ENCODE data around the gene DOCK7. TPM values are rescaled to one million over a fixed set of nuclear protein-coding genes. Genes with fewer than 3 reads are reported as not detected.
"Not testable (repeated sequence)": the region's sequence is repeated elsewhere in the genome, so short reads cannot be mapped to it uniquely, and the experiment has no call there.

The DOCK7 gene
- total RNA-seq, 4 donors from 2014 or later = 34.1 to 47.7 (median 42.1) TPM

GRCh38 chr1:62612770-62613169, 75.4 kb downstream of the DOCK7 start:
- 95 to 97% methylated on average over 2 of the region's 2 CpGs for WGBS, 2 donors

GRCh38 chr1:62610588-62610987, 77.6 kb downstream of the DOCK7 start:
- intact Hi-C loops (cut with DNase I); H3K9me3 ChIP-seq; H3K4me1 ChIP-seq; H3K4me3 ChIP-seq (replicated peaks in 1 of 3); DNase-seq; H3K36me3 ChIP-seq; H3K27ac ChIP-seq; H3K27me3 ChIP-seq: not testable (repeated sequence)
- 97 to 100% methylated on average over 1 of the region's 1 CpG for WGBS, 2 donors

More at GRCh38 chr1:62612770-62613169, 75.4 kb downstream of the DOCK7 start:
- TF ChIP-seq CTCF (IDR thresholded peaks at IDR 0.05) = no peak
- no peak for TF ChIP-seq POLR2A (IDR thresholded peaks at IDR 0.05)
- no peak overlapping the region for H3K4me3 ChIP-seq (replicated peaks in 1 of 3)
- DNase-seq = no peak
- intact Hi-C loops (cut with DNase I) = no loop called here
- H3K4me1 ChIP-seq = no peaks in the 10 kb centered on the region
- H3K27me3 ChIP-seq = no peaks in the 10 kb centered on the region
- H3K36me3 ChIP-seq = no peaks in the 10 kb centered on the region
- no peaks in the 10 kb centered on the region for H3K9me3 ChIP-seq
- no peak overlapping the region for H3K27ac ChIP-seq

- intact Hi-C loops (cut with DNase I) = no loop called here
- TF ChIP-seq POLR2A (IDR thresholded peaks at IDR 0.05) (no peak), CTCF (IDR thresholded peaks at IDR 0.05) (no peak)
- H3K27me3 ChIP-seq = no peaks in the 10 kb centered on the region
- no peaks in the 10 kb centered on the region for H3K4me1 ChIP-seq
- H3K9me3 ChIP-seq = no peaks in the 10 kb centered on the region
- H3K4me3 ChIP-seq (replicated peaks in 1 of 3) = no peak overlapping the region
- H3K36me3 ChIP-seq = no peaks in the 10 kb centered on the region
- no peak overlapping the region for H3K27ac ChIP-seq
- no peak for DNase-seq
Observed at GRCh38 chr1:62608905-62609304, 79.3 kb downstream of the DOCK7 start.

GRCh38 chr1:62601457-62601856, 86.7 kb downstream of the DOCK7 start:
- H3K36me3 ChIP-seq = no peaks in the 10 kb centered on the region
- no peaks in the 10 kb centered on the region for H3K9me3 ChIP-seq
- DNase-seq = no peak
- intact Hi-C loops (cut with DNase I) = no loop called here
- no peak for TF ChIP-seq CTCF (IDR thresholded peaks at IDR 0.05)
- no peak for TF ChIP-seq POLR2A (IDR thresholded peaks at IDR 0.05)
- WGBS, 2 donors = 94 to 97% methylated on average over 2 of the region's 2 CpGs
- no peak overlapping the region for H3K27ac ChIP-seq
- H3K4me1 ChIP-seq = no peaks in the 10 kb centered on the region
- H3K27me3 ChIP-seq = no peaks in the 10 kb centered on the region
- H3K4me3 ChIP-seq (replicated peaks in 1 of 3) = no peak overlapping the region

GRCh38 chr1:62599044-62599443, 89.1 kb downstream of the DOCK7 start:
- no peak for DNase-seq
- Histone ChIP-seq H3K4me1 (no peaks in the 10 kb centered on the region), H3K36me3 (no peaks in the 10 kb centered on the region), H3K4me3 (replicated peaks in 1 of 3) (no peak overlapping the region), H3K27me3 (no peaks in the 10 kb centered on the region), H3K9me3 (no peaks in the 10 kb centered on the region), H3K27ac (no peak overlapping the region)
- 93 to 97% methylated on average over 5 of the region's 5 CpGs for WGBS, 2 donors
- TF ChIP-seq POLR2A (IDR thresholded peaks at IDR 0.05) (no peak), CTCF (IDR thresholded peaks at IDR 0.05) (no peak)
- intact Hi-C loops (cut with DNase I) = no loop called here

GRCh38 chr1:62597281-62597680, 90.9 kb downstream of the DOCK7 start, which contains the start of gene ANGPTL3:
ANGPTL3 (plus strand) TSS chr1:62597520; CDS start chr1:62597567, 47 bp downstream.
- no peak within 1 kb of the TSS for H3K27ac ChIP-seq
- TF ChIP-seq POLR2A (IDR thresholded peaks at IDR 0.05) (no peak), CTCF (IDR thresholded peaks at IDR 0.05) (no peak)
- H3K9me3 ChIP-seq = no peaks in the 10 kb centered on the region
- 91 to 92% methylated on average over 3 of the region's 3 CpGs for WGBS, 2 donors
- intact Hi-C loops (cut with DNase I) = no loop called here
- H3K4me1 ChIP-seq = no peaks in the 10 kb centered on the region
- no peak within 1 kb of the TSS for H3K4me3 ChIP-seq (replicated peaks in 1 of 3)
- no peaks in the 10 kb centered on the region for H3K27me3 ChIP-seq
- no peak for DNase-seq
- no peaks in the 10 kb centered on the region for H3K36me3 ChIP-seq
